Measurements from ENCODE around the gene MARCHF3. TPM values are rescaled to one million over a fixed set of nuclear protein-coding genes. Genes with fewer than 3 reads are reported as not detected.
"Not testable (repeated sequence)": the region's sequence is repeated elsewhere in the genome, so short reads cannot be mapped to it uniquely, and the experiment has no call there.

The MARCHF3 gene
- total RNA-seq, 2 donors from 2014 or later: 9.3 to 12.4 TPM

GRCh38 chr5:126900796-126901195 is 129.6 kb downstream of the MARCHF3 start:
- Mint-ChIP-seq H3K27me3 (ENCODE audit: low read depth) (no peaks in the 10 kb centered on the region), H3K9me3 (no peaks in the 10 kb centered on the region), H3K36me3 (ENCODE audit: insufficient read depth in 2 of 2) (no peaks in the 10 kb centered on the region), H3K4me3 (no peak overlapping the region), H3K27ac (no peak overlapping the region), H3K4me1 (ENCODE audit: low read depth) (no peaks in the 10 kb centered on the region)
- ATAC-seq (replicated peaks in 1 of 2): no peak
- no peak for DNase-seq

GRCh38 chr5:126899476-126899875 is 130.9 kb downstream of the MARCHF3 start:
- Mint-ChIP-seq H3K9me3 (peaks cover 3 to 5% of the 10 kb centered on the region in 2 donors), H3K4me3 (no peak overlapping the region)
- no peak for ATAC-seq (replicated peaks in 1 of 2)

GRCh38 chr5:126897851-126898630 is 132.3 kb downstream of the MARCHF3 start:
- H3K36me3 Mint-ChIP-seq (ENCODE audit: insufficient read depth in 2 of 2): peaks cover 8 to 11% of the 10 kb centered on the region in 2 donors
- no peak for DNase-seq
- no peaks in the 10 kb centered on the region for H3K4me1 Mint-ChIP-seq (ENCODE audit: low read depth)
- H3K27ac Mint-ChIP-seq: no peak overlapping the region
- no peak overlapping the region for H3K4me3 Mint-ChIP-seq
- H3K9me3 Mint-ChIP-seq: peaks cover 4 to 5% of the 10 kb centered on the region in 2 donors
- no peak for ATAC-seq (replicated peaks in 1 of 2)
- no peaks in the 10 kb centered on the region for H3K27me3 Mint-ChIP-seq (ENCODE audit: low read depth)

More at GRCh38 chr5:126899476-126899875, 130.9 kb downstream of the MARCHF3 start:
- DNase-seq: no peak
- H3K27me3 Mint-ChIP-seq (ENCODE audit: low read depth): no peaks in the 10 kb centered on the region
- no peaks in the 10 kb centered on the region for H3K4me1 Mint-ChIP-seq (ENCODE audit: low read depth)
- no peak overlapping the region for H3K27ac Mint-ChIP-seq
- H3K36me3 Mint-ChIP-seq (ENCODE audit: insufficient read depth in 2 of 2): peaks cover 5 to 8% of the 10 kb centered on the region in 2 donors

- H3K4me1 Mint-ChIP-seq (ENCODE audit: low read depth): no peaks in the 10 kb centered on the region
- no peak overlapping the region for H3K4me3 Mint-ChIP-seq
- H3K27me3 Mint-ChIP-seq (ENCODE audit: low read depth): no peaks in the 10 kb centered on the region
- H3K9me3 Mint-ChIP-seq: peaks cover 4 to 5% of the 10 kb centered on the region in 2 donors
- DNase-seq (no peak), ATAC-seq (replicated peaks in 1 of 2) (no peak)
- H3K27ac Mint-ChIP-seq: no peak overlapping the region
- peaks cover 8 to 12% of the 10 kb centered on the region in 2 donors for H3K36me3 Mint-ChIP-seq (ENCODE audit: insufficient read depth in 2 of 2)
These were observed 134.1 kb downstream of the MARCHF3 start for GRCh38 chr5:126896170-126896702.

- H3K27ac Mint-ChIP-seq; DNase-seq; H3K4me3 Mint-ChIP-seq; ATAC-seq (replicated peaks in 1 of 2); H3K9me3 Mint-ChIP-seq; H3K27me3 Mint-ChIP-seq (ENCODE audit: low read depth); H3K4me1 Mint-ChIP-seq (ENCODE audit: low read depth): not testable (repeated sequence)
- peaks cover 8 to 12% of the 10 kb centered on the region in 2 donors for H3K36me3 Mint-ChIP-seq (ENCODE audit: insufficient read depth in 2 of 2)
These were observed 134.6 kb downstream of the MARCHF3 start for GRCh38 chr5:126895712-126896111.

GRCh38 chr5:126890414-126890813 is 139.9 kb downstream of the MARCHF3 start:
- H3K27ac Mint-ChIP-seq; H3K27me3 Mint-ChIP-seq (ENCODE audit: low read depth); DNase-seq; ATAC-seq (replicated peaks in 1 of 2); H3K4me3 Mint-ChIP-seq; H3K9me3 Mint-ChIP-seq; H3K4me1 Mint-ChIP-seq (ENCODE audit: low read depth): not testable (repeated sequence)
- H3K36me3 Mint-ChIP-seq (ENCODE audit: insufficient read depth in 2 of 2): peaks cover 8 to 13% of the 10 kb centered on the region in 2 donors

- no peak for DNase-seq
- Mint-ChIP-seq H3K4me1 (ENCODE audit: low read depth) (no peaks in the 10 kb centered on the region), H3K27me3 (ENCODE audit: low read depth) (no peaks in the 10 kb centered on the region), H3K36me3 (ENCODE audit: insufficient read depth in 2 of 2) (peaks cover under 1 to 3% of the 10 kb centered on the region in 2 donors), H3K4me3 (no peak overlapping the region), H3K27ac (no peak overlapping the region), H3K9me3 (peaks cover 0 to under 1% of the 10 kb centered on the region in 2 donors)
- ATAC-seq (replicated peaks in 1 of 2): no peak
These were observed 142.2 kb downstream of the MARCHF3 start for GRCh38 chr5:126888175-126888574.

- H3K4me3 Mint-ChIP-seq: no peak overlapping the region
- peaks cover 0 to 1% of the 10 kb centered on the region in 2 donors for H3K36me3 Mint-ChIP-seq (ENCODE audit: insufficient read depth in 2 of 2)
- H3K4me1 Mint-ChIP-seq (ENCODE audit: low read depth): no peaks in the 10 kb centered on the region
- no peak for DNase-seq
- no peaks in the 10 kb centered on the region for H3K27me3 Mint-ChIP-seq (ENCODE audit: low read depth)
- ATAC-seq (replicated peaks in 1 of 2): peak; percentile 27 to 39
- H3K27ac Mint-ChIP-seq: no peak overlapping the region
- no peaks in the 10 kb centered on the region for H3K9me3 Mint-ChIP-seq
These were observed 146.0 kb downstream of the MARCHF3 start for GRCh38 chr5:126884269-126884819.

- Mint-ChIP-seq H3K36me3 (ENCODE audit: insufficient read depth in 2 of 2) (no peaks in the 10 kb centered on the region), H3K27me3 (ENCODE audit: low read depth) (no peaks in the 10 kb centered on the region), H3K4me3 (no peak overlapping the region), H3K4me1 (ENCODE audit: low read depth) (no peaks in the 10 kb centered on the region), H3K27ac (no peak overlapping the region), H3K9me3 (no peaks in the 10 kb centered on the region)
- DNase-seq: no peak
- no peak for ATAC-seq (replicated peaks in 1 of 2)
These were observed 146.7 kb downstream of the MARCHF3 start for GRCh38 chr5:126883564-126884245.

GRCh38 chr5:126881821-126882600 is 148.3 kb downstream of the MARCHF3 start:
- ATAC-seq (replicated peaks in 1 of 2) (no peak), DNase-seq (no peak)
- Mint-ChIP-seq H3K27me3 (ENCODE audit: low read depth) (no peaks in the 10 kb centered on the region), H3K9me3 (no peaks in the 10 kb centered on the region), H3K36me3 (ENCODE audit: insufficient read depth in 2 of 2) (no peaks in the 10 kb centered on the region), H3K27ac (no peak overlapping the region), H3K4me3 (no peak overlapping the region), H3K4me1 (ENCODE audit: low read depth) (no peaks in the 10 kb centered on the region)

- Mint-ChIP-seq H3K9me3 (no peaks in the 10 kb centered on the region), H3K36me3 (ENCODE audit: insufficient read depth in 2 of 2) (peaks cover 0 to 1% of the 10 kb centered on the region in 2 donors), H3K4me1 (ENCODE audit: low read depth) (no peaks in the 10 kb centered on the region), H3K27me3 (ENCODE audit: low read depth) (no peaks in the 10 kb centered on the region), H3K4me3 (no peak overlapping the region), H3K27ac (no peak overlapping the region)
- DNase-seq: no peak
- no peak for ATAC-seq (replicated peaks in 1 of 2)
These were observed 151.7 kb downstream of the MARCHF3 start for GRCh38 chr5:126878634-126879033.

GRCh38 chr5:126878085-126878484 is 152.3 kb downstream of the MARCHF3 start:
- no peaks in the 10 kb centered on the region for H3K4me1 Mint-ChIP-seq (ENCODE audit: low read depth)
- DNase-seq: no peak
- H3K4me3 Mint-ChIP-seq: no peak overlapping the region
- H3K9me3 Mint-ChIP-seq: no peaks in the 10 kb centered on the region
- no peaks in the 10 kb centered on the region for H3K27me3 Mint-ChIP-seq (ENCODE audit: low read depth)
- H3K36me3 Mint-ChIP-seq (ENCODE audit: insufficient read depth in 2 of 2): peaks cover 0 to 1% of the 10 kb centered on the region in 2 donors
- ATAC-seq (replicated peaks in 1 of 2): no peak
- H3K27ac Mint-ChIP-seq: no peak overlapping the region
